Measurements from ENCODE around the gene GALT. TPM values are rescaled to one million over a fixed set of nuclear protein-coding genes. Genes with fewer than 3 reads are reported as not detected.

GALT gene
- total RNA-seq, 1 experiment from 2014 or later, result 27.6 TPM

DNA sequence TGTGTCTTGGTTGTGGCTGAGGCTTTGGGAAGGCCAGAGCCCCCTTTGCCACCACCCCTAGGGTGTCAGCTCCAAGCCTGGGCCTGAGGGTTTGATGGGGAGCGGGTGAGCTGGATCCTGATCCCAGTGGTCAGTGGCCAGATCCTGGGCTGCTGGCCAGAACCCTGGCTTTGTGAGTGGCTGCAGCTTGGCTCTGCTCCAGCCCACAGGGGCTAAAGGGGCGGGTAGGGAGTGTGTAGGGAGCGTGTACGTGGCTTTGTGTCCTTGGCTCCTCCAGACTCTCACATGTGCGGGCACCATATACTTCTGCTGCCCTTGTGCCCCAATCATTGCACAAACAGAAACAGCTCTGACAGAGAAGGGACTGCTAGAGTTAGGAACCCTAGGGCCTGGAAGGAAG, 4.3 kb downstream of the GALT start:
- DNase-seq (ENCODE audit: low spot score), result no peak
- H3K27me3 ChIP-seq (replicated peaks; ENCODE audit: insufficient read depth, low read depth, low read length, poor library complexity), result no peaks in the 10 kb centered on the region
- POLR2A ChIA-PET (ENCODE audit: low non-redundant PET), result no interaction called here
- no peaks in the 10 kb centered on the region for H3K9me3 ChIP-seq (ENCODE audit: low read depth, low read length, poor library complexity, severe bottlenecking)
- peaks cover 17% of the 10 kb centered on the region for H3K36me3 ChIP-seq (ENCODE audit: insufficient read depth, low read length, poor library complexity, severe bottlenecking)
- intact Hi-C loops (cut with micrococcal nuclease; ENCODE audit: unreplicated experiment), result no loop called here
- peaks cover 33% of the 10 kb centered on the region for H3K4me1 ChIP-seq (ENCODE audit: insufficient read depth, low read length, poor library complexity, severe bottlenecking)
- no peak overlapping the region for H3K27ac ChIP-seq (ENCODE audit: low read depth, low read length, poor library complexity, severe bottlenecking)
- BruUV-seq (replicated peaks), result no TSS peak
- H3K4me3 ChIP-seq (ENCODE audit: low read depth, low read length, poor library complexity, severe bottlenecking), result no peak overlapping the region
- TF ChIP-seq, protein P1, sequence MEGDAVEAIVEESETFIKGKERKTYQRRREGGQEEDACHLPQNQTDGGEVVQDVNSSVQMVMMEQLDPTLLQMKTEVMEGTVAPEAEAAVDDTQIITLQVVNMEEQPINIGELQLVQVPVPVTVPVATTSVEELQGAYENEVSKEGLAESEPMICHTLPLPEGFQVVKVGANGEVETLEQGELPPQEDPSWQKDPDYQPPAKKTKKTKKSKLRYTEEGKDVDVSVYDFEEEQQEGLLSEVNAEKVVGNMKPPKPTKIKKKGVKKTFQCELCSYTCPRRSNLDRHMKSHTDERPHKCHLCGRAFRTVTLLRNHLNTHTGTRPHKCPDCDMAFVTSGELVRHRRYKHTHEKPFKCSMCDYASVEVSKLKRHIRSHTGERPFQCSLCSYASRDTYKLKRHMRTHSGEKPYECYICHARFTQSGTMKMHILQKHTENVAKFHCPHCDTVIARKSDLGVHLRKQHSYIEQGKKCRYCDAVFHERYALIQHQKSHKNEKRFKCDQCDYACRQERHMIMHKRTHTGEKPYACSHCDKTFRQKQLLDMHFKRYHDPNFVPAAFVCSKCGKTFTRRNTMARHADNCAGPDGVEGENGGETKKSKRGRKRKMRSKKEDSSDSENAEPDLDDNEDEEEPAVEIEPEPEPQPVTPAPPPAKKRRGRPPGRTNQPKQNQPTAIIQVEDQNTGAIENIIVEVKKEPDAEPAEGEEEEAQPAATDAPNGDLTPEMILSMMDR (conservative IDR thresholded peaks at IDR 0.05; ENCODE audit: low read depth, low read length), result no peak
- TF ChIP-seq EZH2 (IDR thresholded peaks at IDR 0.05; ENCODE audit: borderline replicate concordance, low read depth, low read length, poor library complexity, severe bottlenecking), result no peak
- CTCF ChIA-PET, result interaction anchor here (0.7 kb wide), 1 partner anchor 17 kb away, joined by 3 read pairs; no protein-coding TSS in a partner anchor

DNA sequence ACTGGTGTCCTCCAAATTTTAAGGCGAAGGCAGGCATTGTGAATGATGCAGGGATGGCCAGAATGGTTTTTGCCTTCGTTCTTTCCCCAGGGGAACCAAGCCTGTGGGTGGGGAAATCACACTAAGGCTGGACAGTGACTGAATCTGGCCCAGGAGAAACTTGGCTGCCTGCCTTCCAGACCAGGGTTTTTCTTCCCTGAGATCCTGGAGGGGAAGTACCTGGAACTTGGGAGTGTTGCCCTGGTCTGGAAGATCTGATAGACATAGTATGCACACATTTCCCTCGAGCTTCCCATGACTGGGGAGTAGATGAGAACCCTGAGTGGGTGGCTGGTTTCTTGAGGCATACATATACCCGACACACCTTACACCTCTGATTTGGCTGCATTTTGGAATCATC, 4.8 kb downstream of the GALT start:
- peaks cover 30% of the 10 kb centered on the region for H3K4me1 ChIP-seq (ENCODE audit: insufficient read depth, low read length, poor library complexity, severe bottlenecking)
- no peaks in the 10 kb centered on the region for H3K9me3 ChIP-seq (ENCODE audit: low read depth, low read length, poor library complexity, severe bottlenecking)
- TF ChIP-seq EZH2 (IDR thresholded peaks at IDR 0.05; ENCODE audit: borderline replicate concordance, low read depth, low read length, poor library complexity, severe bottlenecking), result no peak
- TF ChIP-seq, protein P1 (conservative IDR thresholded peaks at IDR 0.05; ENCODE audit: low read depth, low read length), result no peak
- peaks cover 17% of the 10 kb centered on the region for H3K36me3 ChIP-seq (ENCODE audit: insufficient read depth, low read length, poor library complexity, severe bottlenecking)
- intact Hi-C loops (cut with micrococcal nuclease; ENCODE audit: unreplicated experiment), result no loop called here
- ChIA-PET POLR2A (ENCODE audit: low non-redundant PET) (no interaction called here), CTCF (no interaction called here)
- DNase-seq (ENCODE audit: low spot score), result no peak
- no peaks in the 10 kb centered on the region for H3K27me3 ChIP-seq (replicated peaks; ENCODE audit: insufficient read depth, low read depth, low read length, poor library complexity)
- no peak overlapping the region for H3K27ac ChIP-seq (ENCODE audit: low read depth, low read length, poor library complexity, severe bottlenecking)
- BruUV-seq (replicated peaks), result no TSS peak
- no peak overlapping the region for H3K4me3 ChIP-seq (ENCODE audit: low read depth, low read length, poor library complexity, severe bottlenecking)

DNA sequence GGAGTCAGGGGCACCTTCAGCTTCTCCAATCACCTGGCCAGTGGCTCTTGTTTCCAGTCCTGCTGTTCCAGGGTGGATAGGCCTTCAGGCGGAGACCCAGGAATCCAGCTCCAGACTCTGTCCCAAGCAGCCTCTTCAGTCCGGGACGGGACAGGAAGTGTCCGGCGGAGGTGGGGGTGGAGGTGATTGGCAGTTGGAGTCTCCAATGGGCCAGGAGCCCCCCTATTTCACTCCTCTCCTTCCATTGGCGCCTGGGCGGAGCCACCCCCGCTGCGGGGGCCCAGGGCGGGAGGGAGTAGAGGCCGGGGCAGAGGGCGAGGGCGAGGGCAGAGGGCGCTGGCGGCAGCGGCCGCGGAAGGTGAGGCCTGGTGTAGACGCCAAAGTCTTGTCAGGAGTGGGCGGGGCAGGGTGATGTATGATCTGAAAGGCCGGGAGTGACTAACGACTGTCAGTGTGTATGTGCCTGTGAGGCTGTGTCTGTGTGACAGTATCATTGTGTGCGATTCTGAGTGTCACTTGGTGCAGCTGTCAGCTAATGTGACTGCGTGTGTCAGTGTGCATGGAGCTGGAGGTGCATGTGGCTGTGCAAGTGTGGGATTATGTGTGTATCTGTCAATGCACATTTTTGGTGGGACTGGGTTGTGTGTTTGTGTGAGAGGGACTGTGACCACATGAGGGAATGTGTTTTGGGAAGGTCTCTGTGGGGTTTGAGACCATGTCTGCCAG, 5.6 kb downstream of the GALT start, which contains the start of gene IL11RA:
Gene IL11RA (plus strand): TSS at position 310 of the 726 bp plus-strand sequence. CDS start 3,033 bp downstream, outside the sequence.
- TF ChIP-seq, protein P1 (conservative IDR thresholded peaks at IDR 0.05; ENCODE audit: low read depth, low read length), result no peak
- no peak for TF ChIP-seq EZH2 (IDR thresholded peaks at IDR 0.05; ENCODE audit: borderline replicate concordance, low read depth, low read length, poor library complexity, severe bottlenecking)
- H3K9me3 ChIP-seq (ENCODE audit: low read depth, low read length, poor library complexity, severe bottlenecking), result no peaks in the 10 kb centered on the region
- POLR2A ChIA-PET (ENCODE audit: low non-redundant PET), result no interaction called here
- intact Hi-C loops (cut with micrococcal nuclease; ENCODE audit: unreplicated experiment), result no loop called here
- no peaks in the 10 kb centered on the region for H3K27me3 ChIP-seq (replicated peaks; ENCODE audit: insufficient read depth, low read depth, low read length, poor library complexity)
- no peak within 1 kb of the TSS for H3K4me3 ChIP-seq (ENCODE audit: low read depth, low read length, poor library complexity, severe bottlenecking)
- peak within 1 kb of the TSS; percentile 74 for H3K27ac ChIP-seq (ENCODE audit: low read depth, low read length, poor library complexity, severe bottlenecking)
- CTCF ChIA-PET, result no interaction called here
- BruUV-seq (replicated peaks), result no TSS peak
- peaks cover 29% of the 10 kb centered on the region for H3K4me1 ChIP-seq (ENCODE audit: insufficient read depth, low read length, poor library complexity, severe bottlenecking)
- peaks cover 17% of the 10 kb centered on the region for H3K36me3 ChIP-seq (ENCODE audit: insufficient read depth, low read length, poor library complexity, severe bottlenecking)
- no peak for DNase-seq (ENCODE audit: low spot score)

Measured in A673 (cell line).